ENCODE data around the gene PLIN5.
A peak's percentile ranks its signal among the peaks of the same experiment; 100 is the strongest.

The PLIN5 gene, protein sequence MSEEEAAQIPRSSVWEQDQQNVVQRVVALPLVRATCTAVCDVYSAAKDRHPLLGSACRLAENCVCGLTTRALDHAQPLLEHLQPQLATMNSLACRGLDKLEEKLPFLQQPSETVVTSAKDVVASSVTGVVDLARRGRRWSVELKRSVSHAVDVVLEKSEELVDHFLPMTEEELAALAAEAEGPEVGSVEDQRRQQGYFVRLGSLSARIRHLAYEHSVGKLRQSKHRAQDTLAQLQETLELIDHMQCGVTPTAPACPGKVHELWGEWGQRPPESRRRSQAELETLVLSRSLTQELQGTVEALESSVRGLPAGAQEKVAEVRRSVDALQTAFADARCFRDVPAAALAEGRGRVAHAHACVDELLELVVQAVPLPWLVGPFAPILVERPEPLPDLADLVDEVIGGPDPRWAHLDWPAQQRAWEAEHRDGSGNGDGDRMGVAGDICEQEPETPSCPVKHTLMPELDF

DNA sequence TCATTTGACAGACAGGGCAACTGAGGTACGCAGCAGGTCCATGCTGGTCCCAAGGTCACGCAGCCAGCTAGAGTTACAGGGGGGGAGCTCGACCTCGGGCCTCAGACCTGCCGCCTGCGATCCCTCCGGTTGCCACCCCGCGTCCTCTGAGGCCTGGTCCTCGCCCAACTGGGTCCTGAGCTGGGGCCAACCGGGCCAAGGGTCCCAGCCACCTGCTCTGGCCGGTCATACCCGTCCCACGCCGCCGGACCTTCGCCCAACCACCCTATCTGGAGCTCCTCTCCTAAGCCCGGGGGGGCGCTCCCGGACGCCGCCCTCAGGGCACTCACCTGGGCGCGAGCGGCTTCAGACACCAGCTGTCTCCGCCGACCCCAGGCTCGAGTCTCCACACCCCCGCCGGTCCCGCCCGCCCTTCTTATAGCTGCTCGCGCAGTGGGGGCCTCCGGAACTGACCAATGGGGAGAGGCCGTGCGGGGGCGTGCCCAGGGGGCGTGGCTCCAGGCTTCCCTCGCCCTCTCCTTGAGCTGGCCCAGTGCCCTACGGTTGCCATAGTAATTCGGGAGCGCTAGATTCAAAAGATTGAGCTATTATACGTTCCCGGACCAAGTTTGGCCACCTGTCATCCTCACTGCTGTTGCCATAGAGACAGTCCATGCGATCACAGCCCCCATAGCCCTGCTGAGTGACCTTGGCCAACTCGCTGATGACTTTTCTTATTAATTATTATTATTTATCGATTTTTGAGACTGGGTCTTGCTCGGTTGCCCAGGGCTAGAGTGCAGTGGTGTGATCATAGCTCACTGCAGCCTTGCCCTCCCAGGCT, at the start of gene PLIN5:
Gene PLIN5, minus strand, starts transcription at position 389 of the 823 bp plus-strand sequence. CDS start 1,150 bp downstream, outside the sequence.
- peak in 1 of 2 donors; percentile 23 for DNase-seq (ENCODE audit: low read depth in 2 of 2)

GRCh38 chr19:4583961-4584669, 49.1 kb upstream of the PLIN5 start:
- no peak for DNase-seq (ENCODE audit: low read depth in 2 of 2)

- no peak for DNase-seq (ENCODE audit: low read depth in 2 of 2)
Observed at GRCh38 chr19:4582980-4583842, 48.2 kb upstream of the PLIN5 start.

DNA sequence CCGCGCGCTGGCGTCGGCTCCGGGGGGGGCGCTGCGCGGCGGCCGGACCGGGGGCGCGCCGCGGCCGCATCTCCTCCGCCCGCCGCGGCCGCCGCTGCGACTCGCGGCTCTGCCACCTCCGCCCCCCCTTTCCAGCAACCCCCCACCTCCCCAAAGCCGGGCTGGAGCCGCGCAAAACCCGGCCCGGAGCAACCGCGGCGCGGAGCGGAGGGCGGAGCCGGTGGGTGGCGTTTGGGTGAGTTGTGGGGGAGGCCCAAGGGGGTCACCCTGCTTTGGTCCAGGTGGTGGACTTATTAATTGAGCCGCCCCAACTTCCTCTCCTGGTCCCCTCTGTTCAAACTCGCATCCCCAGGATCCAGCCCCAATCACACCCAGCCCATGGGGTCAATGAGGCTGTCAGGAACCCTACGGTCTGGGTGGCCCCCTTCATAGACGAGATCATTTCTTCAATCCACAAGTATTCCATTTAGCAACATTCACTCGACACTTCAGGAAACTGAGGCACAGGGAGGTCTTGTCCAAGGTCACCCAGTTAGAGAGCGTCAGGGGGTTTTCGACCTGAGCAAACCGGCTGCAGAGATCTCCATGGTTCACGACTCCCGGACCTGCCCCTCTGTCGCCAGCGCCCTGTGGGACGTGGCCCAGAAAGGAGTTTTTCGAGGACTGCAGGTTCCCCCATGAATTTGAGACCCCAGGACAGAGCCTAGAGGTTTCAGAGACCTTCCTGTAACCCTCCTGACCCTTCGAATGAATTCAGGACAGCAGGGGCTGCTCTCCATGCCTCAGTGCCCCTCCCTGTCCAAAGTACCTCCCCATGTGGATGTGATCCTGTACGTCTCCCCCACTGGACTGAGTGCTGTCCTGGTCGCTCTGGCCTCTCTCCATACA, 46.9 kb upstream of the PLIN5 start:
- DNase-seq (ENCODE audit: low read depth in 2 of 2) = no peak

DNA sequence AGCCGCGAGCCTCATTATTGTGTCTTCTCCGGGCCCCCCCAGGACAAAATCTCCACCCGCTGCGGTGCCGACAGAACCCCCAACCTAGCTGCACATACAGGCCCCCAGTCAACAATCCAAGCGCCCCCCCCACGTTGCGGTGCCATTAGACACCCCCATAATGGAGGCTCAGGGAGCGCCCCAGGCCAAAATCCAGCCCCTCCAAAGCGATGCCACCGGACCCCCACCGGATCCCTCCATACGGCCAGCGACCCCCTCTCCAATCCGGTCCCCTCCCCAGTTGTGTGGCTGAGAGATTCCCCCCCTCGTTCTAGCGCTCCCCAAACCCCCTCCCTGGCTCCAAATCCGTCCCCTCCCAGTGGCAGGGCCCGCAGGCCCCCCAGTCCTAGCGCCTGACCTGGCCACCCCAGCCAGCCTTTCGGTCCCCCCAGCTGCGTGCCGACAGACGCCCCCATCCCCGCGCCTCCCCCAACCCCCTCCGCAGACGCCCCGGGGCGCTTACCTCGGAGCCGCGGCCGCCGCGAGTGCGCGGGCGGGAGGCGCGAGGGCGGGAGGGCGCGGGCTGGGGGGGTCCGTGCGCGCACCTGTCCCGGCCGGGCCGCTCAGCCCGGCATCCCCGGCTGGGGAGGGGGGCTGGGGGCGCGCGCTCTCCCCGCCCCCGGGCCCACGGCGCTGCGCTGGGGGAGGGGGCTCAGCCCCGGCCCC, 46.1 kb upstream of the PLIN5 start:
- DNase-seq (ENCODE audit: low read depth in 2 of 2) = no peak

DNA sequence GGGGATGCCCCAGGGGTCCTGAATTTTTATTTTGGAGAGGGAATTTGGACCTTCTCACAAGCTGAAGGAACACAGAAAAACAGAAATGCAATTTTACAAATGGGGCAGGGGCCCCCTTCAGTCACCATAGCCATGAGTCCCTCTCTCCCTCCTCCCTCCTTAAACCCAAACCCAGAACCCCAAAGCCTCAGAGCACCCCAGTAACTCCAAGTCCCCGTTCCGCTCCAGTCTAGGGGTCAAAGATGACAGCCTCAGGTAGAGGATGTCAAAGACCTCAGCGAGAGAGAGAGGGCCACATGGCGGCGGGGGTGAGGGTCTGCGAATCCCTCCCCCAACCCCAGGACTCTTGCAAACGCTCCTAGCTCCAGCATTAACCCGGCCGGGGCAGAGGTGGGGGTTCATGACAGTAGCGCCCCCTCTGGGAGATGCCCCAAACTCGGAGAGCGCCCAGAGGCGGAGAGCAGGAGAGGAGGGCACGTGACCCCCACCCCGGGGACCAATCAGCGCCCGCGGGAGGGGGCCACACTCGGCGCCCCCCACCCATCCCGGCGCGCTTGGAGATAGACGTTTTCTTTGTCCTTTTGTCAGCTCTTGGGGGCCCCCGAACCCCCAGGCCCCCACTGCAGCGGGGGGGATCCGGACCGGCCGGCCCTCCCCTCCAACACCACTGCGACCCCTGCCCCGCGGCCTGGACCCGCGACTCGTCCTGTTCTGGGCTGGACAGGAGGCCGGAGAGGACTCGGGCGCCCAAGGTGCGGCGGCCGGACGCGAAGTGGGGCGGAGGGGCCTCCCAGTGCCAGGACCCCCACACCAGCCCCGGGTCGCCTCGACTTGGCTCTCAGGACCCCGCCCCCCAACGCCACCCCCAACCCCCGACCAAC, 45.2 kb upstream of the PLIN5 start:
- DNase-seq (ENCODE audit: low read depth in 2 of 2) = no peak

GRCh38 chr19:4579389-4579788, 44.4 kb upstream of the PLIN5 start:
- no peak for DNase-seq (ENCODE audit: low read depth in 2 of 2)

GRCh38 chr19:4578552-4579248, 43.7 kb upstream of the PLIN5 start:
- DNase-seq (ENCODE audit: low read depth in 2 of 2) = no peak

- DNase-seq (ENCODE audit: low read depth in 2 of 2) = no peak
Observed at GRCh38 chr19:4577020-4577782, 42.2 kb upstream of the PLIN5 start.

DNA sequence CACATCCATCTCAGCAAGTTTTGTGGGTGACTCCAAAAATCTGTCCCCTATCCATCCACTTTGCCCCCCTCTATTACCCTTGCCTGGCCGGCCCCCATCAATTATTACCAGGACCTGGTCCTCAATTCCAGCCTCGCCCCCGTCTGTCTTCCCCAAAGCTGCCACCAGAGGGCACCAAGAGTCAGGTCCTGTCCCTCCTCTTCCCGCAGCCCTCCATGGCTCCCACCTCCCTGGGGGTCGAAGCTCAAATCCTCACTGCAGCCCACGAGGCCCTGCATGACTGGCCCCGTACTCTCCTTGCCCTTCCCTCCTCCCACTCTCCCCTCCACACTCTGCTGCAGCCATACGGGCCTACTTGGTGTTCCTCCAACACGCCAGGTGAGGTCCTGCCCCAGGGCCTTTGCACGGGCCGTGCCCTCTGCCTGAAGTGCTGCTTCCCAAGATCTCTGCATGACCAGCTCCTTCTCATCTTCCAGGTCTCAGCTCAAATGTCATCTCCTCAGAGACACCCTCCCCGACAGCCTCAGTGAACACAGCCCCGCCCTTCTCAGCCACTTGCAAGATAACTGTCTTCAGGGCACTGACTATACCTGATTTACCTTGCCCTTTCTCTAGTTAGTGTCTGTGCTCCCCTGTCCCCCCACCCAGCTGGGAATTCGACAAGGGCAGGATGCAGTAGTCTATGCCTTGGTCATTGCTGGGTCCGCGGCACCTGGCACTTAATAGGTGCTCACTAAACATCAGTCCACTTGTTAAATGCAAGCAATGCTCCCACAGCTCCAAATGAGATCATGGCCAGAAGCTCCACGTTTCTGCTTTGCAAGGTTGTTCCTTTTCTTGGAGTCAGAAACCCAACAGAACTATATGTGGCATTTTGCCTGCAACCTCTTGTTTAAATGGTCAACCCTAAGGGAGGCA, 41.3 kb upstream of the PLIN5 start:
- DNase-seq (ENCODE audit: low read depth in 2 of 2) = peak; percentile 41 to 59

DNA sequence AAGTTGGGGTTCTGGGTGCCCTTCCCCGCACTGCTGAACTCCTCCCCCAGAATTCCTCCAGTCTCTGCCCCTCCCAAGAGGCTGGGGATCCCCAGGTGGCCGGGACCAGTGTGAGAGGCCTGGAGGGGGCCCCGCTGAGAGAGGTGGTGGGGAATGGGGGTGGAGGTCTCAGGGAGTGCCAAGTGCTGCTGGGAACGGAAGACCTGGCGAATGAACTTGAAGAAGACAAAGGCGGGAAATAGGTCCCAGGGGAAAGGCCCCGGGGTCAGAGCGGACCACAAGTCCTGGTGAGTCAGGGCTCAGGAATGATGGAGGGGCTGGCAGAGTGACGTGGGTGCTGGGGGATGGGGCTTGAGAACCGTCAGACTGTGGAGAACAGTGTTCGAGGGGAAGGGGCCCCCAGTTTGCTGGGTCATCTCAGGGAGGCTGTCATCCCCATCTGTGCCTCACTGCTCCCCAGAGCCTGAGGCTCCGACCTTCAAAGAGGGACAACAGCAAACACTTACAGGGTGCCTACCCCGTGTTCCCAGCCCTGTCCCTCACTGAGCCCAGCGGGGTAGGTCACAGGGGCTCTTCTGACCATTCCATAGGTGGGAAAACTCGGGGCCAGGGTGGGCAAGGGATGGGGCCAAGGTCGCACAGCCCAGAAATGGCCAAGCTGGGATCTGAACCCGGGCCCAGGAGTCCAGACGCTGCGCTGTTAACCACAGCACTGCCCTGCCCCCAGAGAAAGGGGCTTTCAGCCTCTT, 40.4 kb upstream of the PLIN5 start:
- no peak for DNase-seq (ENCODE audit: low read depth in 2 of 2)

DNA sequence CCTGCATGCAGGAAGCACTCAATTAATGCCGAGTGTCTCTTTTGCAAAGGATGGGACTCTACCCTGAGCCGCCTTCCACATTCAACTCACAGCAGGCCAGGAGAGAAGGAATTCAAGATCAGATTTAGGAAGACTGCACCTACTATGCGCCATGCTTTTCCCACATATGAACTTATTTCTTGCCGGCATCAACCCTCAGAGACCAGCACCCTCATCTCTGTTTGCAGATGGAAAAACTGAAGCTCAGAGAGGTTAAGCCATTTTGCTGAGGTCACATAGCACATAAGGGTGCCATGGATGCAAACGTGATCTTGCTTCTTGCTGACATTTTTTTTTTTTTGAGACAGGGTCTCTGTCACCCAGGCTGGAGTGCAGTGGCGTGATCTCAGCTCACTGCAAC, 38.7 kb upstream of the PLIN5 start:
- no peak for DNase-seq (ENCODE audit: low read depth in 2 of 2)

DNA sequence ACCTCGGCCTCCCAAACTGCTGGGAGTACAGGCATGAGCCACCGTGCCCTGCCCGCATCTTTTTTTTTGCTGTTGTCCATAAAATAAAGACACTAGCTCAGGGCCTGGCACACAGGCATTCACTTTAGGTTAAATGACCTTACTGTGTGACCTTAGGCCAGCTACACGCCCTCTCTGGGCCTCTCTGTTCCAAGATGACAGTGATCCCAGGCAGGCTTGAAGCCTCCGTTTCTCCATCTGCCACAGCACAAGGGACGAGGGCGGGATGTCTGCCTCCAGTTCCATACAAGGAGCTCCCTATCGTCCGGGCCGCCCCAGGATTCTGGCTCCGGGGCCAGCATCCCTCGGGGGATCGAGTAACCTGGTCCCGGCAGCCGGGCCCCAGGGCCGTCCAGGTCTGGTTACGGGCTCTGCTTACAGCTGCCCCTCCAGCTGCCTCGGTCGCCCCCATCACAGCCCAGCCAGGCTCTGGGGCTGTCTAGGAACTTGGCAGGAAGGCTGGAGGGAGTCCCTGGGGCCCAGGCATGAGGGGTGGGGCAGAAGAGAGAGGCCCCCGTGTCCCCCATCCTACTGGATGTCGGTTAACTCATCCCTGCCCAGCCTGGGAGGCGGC, 36.4 kb upstream of the PLIN5 start:
- no peak for DNase-seq (ENCODE audit: low read depth in 2 of 2)

GRCh38 chr19:4570916-4571304, 35.9 kb upstream of the PLIN5 start:
- DNase-seq (ENCODE audit: low read depth in 2 of 2) = no peak

DNA sequence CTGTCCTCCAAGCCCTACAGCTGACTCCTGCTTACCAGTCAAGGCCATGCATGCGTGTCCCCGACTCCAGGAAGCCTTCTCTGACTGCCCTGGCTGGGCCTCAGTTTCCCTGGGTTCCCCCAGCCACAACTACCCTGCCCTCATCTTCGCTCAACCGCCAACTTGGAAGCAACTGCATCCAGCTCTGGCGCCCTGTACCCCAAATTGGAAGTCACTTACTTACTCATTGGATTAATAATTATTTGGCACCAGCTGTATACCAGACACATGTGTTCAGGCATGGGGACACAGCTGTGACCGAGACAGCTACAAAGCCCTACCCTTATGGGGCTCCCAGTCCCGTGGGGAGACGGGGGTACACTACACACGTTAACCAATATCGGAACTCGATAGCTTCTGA, 35.4 kb upstream of the PLIN5 start:
- DNase-seq (ENCODE audit: low read depth in 2 of 2) = no peak
